OCI-LY1 (cell line): ENCODE measurements around the gene TTC3.

ENCODE experiments used
- EZH2 ChIP-seq: fragments of 200-600 bp; sonication (generic), shearing (Covaris generic); IDR thresholded peaks from 2 replicates; pipeline ENCODE4 v1.8.0; 2017; ENCODE audit warnings: borderline replicate concordance, mixed run types, mild to moderate bottlenecking, antibody characterized with exemption, low read length, moderate library complexity, mixed read lengths
- TF ChIP-seq, protein P1 (sequence below): fragments of 200-600 bp; sonication (generic), shearing (Covaris generic); IDR thresholded peaks from 2 replicates; pipeline ENCODE4 v1.5.1; 2017; ENCODE audit warnings: mild to moderate bottlenecking, antibody characterized with exemption, low read length, moderate library complexity, mixed read lengths

DNA sequence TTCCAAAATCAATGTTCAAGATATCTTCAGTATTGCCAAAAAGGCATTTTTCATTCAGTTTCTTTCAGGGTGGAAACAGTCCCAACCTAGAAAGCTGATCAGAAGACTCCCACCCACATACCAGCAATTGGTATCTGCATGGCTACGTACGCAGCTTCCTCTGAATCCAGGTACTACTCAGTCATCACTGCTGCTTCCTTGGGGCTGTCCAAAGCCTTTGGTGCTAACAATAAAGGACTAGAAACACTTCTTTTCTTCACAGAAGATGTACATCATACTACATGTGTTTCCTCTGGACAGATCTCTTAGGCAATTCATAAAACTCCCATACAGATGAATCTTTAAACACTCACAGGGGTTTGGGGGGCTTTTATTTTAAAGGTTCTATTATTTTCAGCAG lies 164.3 kb downstream of the TTC3 start:
- TF ChIP-seq, protein P1, sequence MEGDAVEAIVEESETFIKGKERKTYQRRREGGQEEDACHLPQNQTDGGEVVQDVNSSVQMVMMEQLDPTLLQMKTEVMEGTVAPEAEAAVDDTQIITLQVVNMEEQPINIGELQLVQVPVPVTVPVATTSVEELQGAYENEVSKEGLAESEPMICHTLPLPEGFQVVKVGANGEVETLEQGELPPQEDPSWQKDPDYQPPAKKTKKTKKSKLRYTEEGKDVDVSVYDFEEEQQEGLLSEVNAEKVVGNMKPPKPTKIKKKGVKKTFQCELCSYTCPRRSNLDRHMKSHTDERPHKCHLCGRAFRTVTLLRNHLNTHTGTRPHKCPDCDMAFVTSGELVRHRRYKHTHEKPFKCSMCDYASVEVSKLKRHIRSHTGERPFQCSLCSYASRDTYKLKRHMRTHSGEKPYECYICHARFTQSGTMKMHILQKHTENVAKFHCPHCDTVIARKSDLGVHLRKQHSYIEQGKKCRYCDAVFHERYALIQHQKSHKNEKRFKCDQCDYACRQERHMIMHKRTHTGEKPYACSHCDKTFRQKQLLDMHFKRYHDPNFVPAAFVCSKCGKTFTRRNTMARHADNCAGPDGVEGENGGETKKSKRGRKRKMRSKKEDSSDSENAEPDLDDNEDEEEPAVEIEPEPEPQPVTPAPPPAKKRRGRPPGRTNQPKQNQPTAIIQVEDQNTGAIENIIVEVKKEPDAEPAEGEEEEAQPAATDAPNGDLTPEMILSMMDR = no peak
- no peak for TF ChIP-seq EZH2
